GM23338 (cell line): ENCODE results near the gene DCAF6. TPM values are rescaled to one million over a fixed set of nuclear protein-coding genes. Genes with fewer than 3 reads are reported as not detected.
"Not testable (repeated sequence)": the region's sequence is repeated elsewhere in the genome, so short reads cannot be mapped to it uniquely, and the experiment has no call there.

Experiments
- ATAC-seq: fragments of 200-7000 bp; cut with Tn5 transposase; 3 replicates; pipeline ENCODE4 v1.9.1; 2020
- DNase-seq: peaks from one replicate; pipeline ENCODE4 v3.0.0-alpha.2; 2015; ENCODE audit warnings: low spot score
- H2AFZ ChIP-seq: fragments of 200-600 bp; sonication (generic); 2 replicates; pipeline ENCODE4 v1.8.0; 2016; ENCODE audit warnings: antibody characterized with exemption, mild to moderate bottlenecking, moderate library complexity
- H3F3A ChIP-seq: fragments of 200-600 bp; sonication (generic); replicated peaks from 2 replicates; pipeline ENCODE4 v1.8.0; 2017; ENCODE audit warnings: antibody characterized with exemption, mixed run types, low read depth
- H3K27ac ChIP-seq: fragments of 200-600 bp; sonication (generic); 2 replicates; pipeline ENCODE4 v1.6.1; 2016; ENCODE audit warnings: low read depth
- H3K27me3 ChIP-seq: fragments of 200-600 bp; sonication (generic); 2 replicates; pipeline ENCODE4 v1.8.0; 2016; ENCODE audit warnings: mild to moderate bottlenecking, mixed run types, moderate library complexity; ENCODE audit not compliant: insufficient read depth
- H3K36me3 ChIP-seq: fragments of 200-600 bp; sonication (generic); 2 replicates; pipeline ENCODE4 v1.8.0; 2016; ENCODE audit warnings: mild to moderate bottlenecking; ENCODE audit not compliant: insufficient read depth
- H3K4me1 ChIP-seq: fragments of 200-600 bp; sonication (generic); 2 replicates; pipeline ENCODE4 v1.8.0; 2016; ENCODE audit warnings: mild to moderate bottlenecking, moderate library complexity; ENCODE audit not compliant: insufficient read depth
- H3K4me2 ChIP-seq: fragments of 200-600 bp; sonication (generic); 2 replicates; pipeline ENCODE4 v1.7.1; 2017; ENCODE audit warnings: mixed run types
- H3K4me3 ChIP-seq: fragments of 200-600 bp; sonication (generic); 2 replicates; pipeline ENCODE4 v1.6.1; 2016; ENCODE audit warnings: mixed run types
- H3K79me2 ChIP-seq: fragments of 200-600 bp; sonication (generic); replicated peaks from 2 replicates; pipeline ENCODE4 v1.8.0; 2017; ENCODE audit warnings: mild to moderate bottlenecking; ENCODE audit not compliant: insufficient read depth
- H3K9me2 ChIP-seq: fragments of 200-600 bp; sonication (generic); 2 replicates; pipeline ENCODE4 v1.8.0; 2017; ENCODE audit not compliant: insufficient read depth
- H4K20me1 ChIP-seq: fragments of 200-600 bp; sonication (generic); replicated peaks from 2 replicates; pipeline ENCODE4 v1.8.0; 2017; ENCODE audit warnings: mild to moderate bottlenecking; ENCODE audit not compliant: insufficient read depth
- H3K27ac Mint-ChIP-seq: 2 replicates; pipeline ENCODE4 v1.8.0; 2020; ENCODE audit warnings: inconsistent platforms, mild to moderate bottlenecking, moderate library complexity, mixed read lengths
- H3K27me3 Mint-ChIP-seq: 3 replicates; pipeline ENCODE4 v1.8.0; 2022; ENCODE audit warnings: low read depth, mild to moderate bottlenecking, moderate library complexity, mixed read lengths, inconsistent platforms; ENCODE audit not compliant: insufficient read depth, poor library complexity
- H3K36me3 Mint-ChIP-seq: 3 replicates; pipeline ENCODE4 v1.8.0; 2021; ENCODE audit warnings: low read depth, mild to moderate bottlenecking, inconsistent platforms, moderate library complexity, mixed read lengths
- H3K4me1 Mint-ChIP-seq: 3 replicates; pipeline ENCODE4 v1.8.0; 2020; ENCODE audit warnings: mild to moderate bottlenecking, inconsistent platforms, mixed read lengths
- H3K4me3 Mint-ChIP-seq: 3 replicates; pipeline ENCODE4 v1.8.0; 2021; ENCODE audit warnings: moderate library complexity, mild to moderate bottlenecking, inconsistent platforms, mixed read lengths
- H3K9me3 Mint-ChIP-seq: 3 replicates; pipeline ENCODE4 v1.8.0; 2020; ENCODE audit warnings: moderate library complexity, mild to moderate bottlenecking, inconsistent platforms, mixed read lengths
- CREB1 ChIP-seq: fragments of 250-450 bp; sonication (Bioruptor Pico); IDR thresholded peaks from 2 replicates; pipeline ENCODE4 v1.5.0; 2020; ENCODE audit warnings: low read depth, mild to moderate bottlenecking, moderate library complexity
- EZH2 ChIP-seq: fragments of 200-600 bp; sonication (generic); IDR thresholded peaks from one replicate; pipeline ENCODE4 v1.8.0; 2017; ENCODE audit warnings: antibody characterized with exemption, mild to moderate bottlenecking, low read depth; ENCODE audit not compliant: unreplicated experiment
- NANOG ChIP-seq: IDR thresholded peaks from 2 replicates; pipeline ENCODE4 v1.6.1; 2016; ENCODE audit warnings: antibody characterized with exemption, borderline replicate concordance
- POLR2AphosphoS5 ChIP-seq: IDR thresholded peaks from 2 replicates; pipeline ENCODE4 v1.6.1; 2016; ENCODE audit warnings: antibody characterized with exemption, low read depth
- ZNF462 ChIP-seq: fragments of 250-450 bp; sonication (Bioruptor Pico); IDR thresholded peaks from 2 replicates; pipeline ENCODE4 v1.5.0; 2020; ENCODE audit warnings: mild to moderate bottlenecking, moderate library complexity
- polyA plus RNA-seq: library from polyadenylated mRNA; unstranded; fragments of >200 nt; fragmentation: Nextera tagmentation; extraction: Ambion mirVana; gene quantifications from 2 replicates; pipeline ENCODE4 v1.2.1, GENCODE V29; 2016
- total RNA-seq: library from RNA; depleted of rRNA; stranded (reverse); fragments of >200 nt; shearing (Covaris generic); gene quantifications from 2 replicates; pipeline ENCODE4 v1.2.3, GENCODE V29; 2014

DCAF6 gene
- total and polyA plus RNA-seq, 2 experiments from 2014 or later = 18.6 to 27.3 TPM

DNA sequence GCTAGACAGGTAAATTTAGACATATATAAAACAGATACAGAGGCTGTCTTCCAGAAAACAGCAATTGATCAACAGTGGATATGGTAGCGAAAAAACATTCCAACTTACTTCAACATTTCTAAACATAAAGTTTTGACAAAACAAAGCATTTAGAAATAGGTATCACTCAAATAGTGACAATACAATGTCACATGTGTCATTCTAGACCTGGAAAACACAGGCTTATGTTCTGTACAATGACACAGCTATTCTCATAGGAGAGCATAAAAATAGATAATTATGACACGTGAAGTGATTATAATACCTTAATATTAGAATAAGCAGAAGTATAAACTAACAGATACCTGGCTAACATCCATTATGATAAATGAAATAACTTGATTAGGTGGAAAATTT is 8.0 kb upstream of the DCAF6 start (continued):
- TF ChIP-seq ZNF462 = no peak
- no peak for TF ChIP-seq EZH2

- H3K27ac ChIP-seq, H3K27me3 Mint-ChIP-seq, H3K36me3 Mint-ChIP-seq, H3K4me3 ChIP-seq, H3K27ac Mint-ChIP-seq, H3F3A ChIP-seq, H3K4me2 ChIP-seq, H2AFZ ChIP-seq, H3K27me3 ChIP-seq, H3K9me2 ChIP-seq, H3K36me3 ChIP-seq, ATAC-seq, DNase-seq, H3K9me3 Mint-ChIP-seq, H4K20me1 ChIP-seq, H3K4me3 Mint-ChIP-seq, H3K4me1 Mint-ChIP-seq: not testable (repeated sequence)
- Histone ChIP-seq H3K4me1 (peaks cover 34% of the 10 kb centered on the region), H3K79me2 (peaks cover 33% of the 10 kb centered on the region)
Observed at GRCh38 chr1:167928919-167929318, 7.6 kb upstream of the DCAF6 start.

DNA sequence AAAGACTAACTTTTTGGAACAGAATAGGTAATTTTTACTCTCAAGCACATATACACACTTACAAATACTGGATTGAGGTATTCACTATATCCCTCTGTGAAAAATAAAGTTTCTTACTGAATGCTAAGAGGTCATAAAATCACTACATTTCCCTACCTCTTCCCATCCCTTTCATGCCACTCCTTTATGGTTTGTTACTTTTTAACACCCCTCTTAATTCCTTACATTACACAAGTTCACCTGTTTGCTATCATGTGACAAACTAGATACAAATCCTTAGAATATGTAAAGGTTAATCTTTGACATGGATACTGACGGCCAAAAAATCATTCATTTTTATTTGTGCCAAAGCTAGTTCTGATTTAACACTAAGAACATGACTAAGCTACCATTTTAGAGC is 6.8 kb upstream of the DCAF6 start:
- Histone ChIP-seq H3K27ac (no peak overlapping the region), H3K36me3 (no peaks in the 10 kb centered on the region), H3K9me2 (no peaks in the 10 kb centered on the region), H2AFZ (no peak overlapping the region), H3K4me1 (peaks cover 41% of the 10 kb centered on the region), H4K20me1 (no peaks in the 10 kb centered on the region), H3K4me2 (no peak overlapping the region), H3K4me3 (no peak overlapping the region), H3F3A (no peaks in the 10 kb centered on the region), H3K79me2 (peaks cover 41% of the 10 kb centered on the region), H3K27me3 (no peaks in the 10 kb centered on the region)
- no peak for DNase-seq
- Mint-ChIP-seq H3K9me3 (no peaks in the 10 kb centered on the region; the same call in 2 of the 3 replicates), H3K27me3 (peaks cover 3% of the 10 kb centered on the region), H3K4me1 (peaks cover 14% of the 10 kb centered on the region; the same call in 2 of the 3 replicates), H3K27ac (no peak overlapping the region), H3K4me3 (no peak overlapping the region), H3K36me3 (no peaks in the 10 kb centered on the region)
- ATAC-seq = no peak
- no peak for TF ChIP-seq ZNF462
- no peak for TF ChIP-seq CREB1 (CRISPR knock-in tag)
- TF ChIP-seq POLR2AphosphoS5 = no peak
- TF ChIP-seq NANOG = no peak
